ENCODE measurements around the gene PCSK5. TPM values are rescaled to one million over a fixed set of nuclear protein-coding genes. Genes with fewer than 3 reads are reported as not detected.
"Not testable (repeated sequence)": the region's sequence is repeated elsewhere in the genome, so short reads cannot be mapped to it uniquely, and the experiment has no call there.

Gene PCSK5
- polyA plus RNA-seq, 3 donors from 2014 or later, result 5.7 to 17.2 (median 7.3) TPM

- H3K4me1 Mint-ChIP-seq, result peaks cover 6 to 23% of the 10 kb centered on the region in 2 donors
- H3K9me3 Mint-ChIP-seq, result no peaks in the 10 kb centered on the region
- no peak for DNase-seq
- peaks cover 2 to 5% (median 5%) of the 10 kb centered on the region in 3 donors for H3K27me3 Mint-ChIP-seq (ENCODE audit: low read depth in 3 of 3)
- peaks cover 0 to 6% (median 0%) of the 10 kb centered on the region in 3 donors for H3K36me3 Mint-ChIP-seq
- H3K4me3 Mint-ChIP-seq, result no peak overlapping the region
- no peak overlapping the region for H3K27ac Mint-ChIP-seq
Measured at GRCh38 chr9:76292658-76293057, 402.2 kb downstream of the PCSK5 start.

- Mint-ChIP-seq H3K27me3 (ENCODE audit: low read depth in 3 of 3) (peaks cover 2 to 5% (median 2%) of the 10 kb centered on the region in 3 donors), H3K9me3 (no peaks in the 10 kb centered on the region), H3K4me1 (peaks cover 6 to 27% of the 10 kb centered on the region in 2 donors), H3K36me3 (peaks cover 0 to 3% (median 0%) of the 10 kb centered on the region in 3 donors), H3K4me3 (peak overlapping the region in 1 of 5 donors; percentile 4), H3K27ac (no peak overlapping the region)
- DNase-seq, result no peak
Measured at GRCh38 chr9:76294301-76294700, 403.8 kb downstream of the PCSK5 start.

- H3K9me3 Mint-ChIP-seq, result no peaks in the 10 kb centered on the region
- H3K4me3 Mint-ChIP-seq, result no peak overlapping the region
- no peak for DNase-seq
- peaks cover 6 to 27% of the 10 kb centered on the region in 2 donors for H3K4me1 Mint-ChIP-seq
- peaks cover 0 to 3% (median 2%) of the 10 kb centered on the region in 3 donors for H3K27me3 Mint-ChIP-seq (ENCODE audit: low read depth in 3 of 3)
- H3K36me3 Mint-ChIP-seq, result no peaks in the 10 kb centered on the region
- H3K27ac Mint-ChIP-seq, result no peak overlapping the region
Measured at GRCh38 chr9:76296561-76297310, 406.3 kb downstream of the PCSK5 start.

GRCh38 chr9:76297721-76298239, 407.3 kb downstream of the PCSK5 start:
- H3K27ac Mint-ChIP-seq, result peak overlapping the region in 1 of 6 donors; percentile 50
- H3K4me1 Mint-ChIP-seq, result peaks cover 6 to 24% of the 10 kb centered on the region in 2 donors
- no peaks in the 10 kb centered on the region for H3K9me3 Mint-ChIP-seq
- H3K27me3 Mint-ChIP-seq (ENCODE audit: low read depth in 3 of 3), result peaks cover 0 to 3% (median 2%) of the 10 kb centered on the region in 3 donors
- H3K4me3 Mint-ChIP-seq, result peak overlapping the region in 2 of 5 donors; percentile 2 to 33
- no peak for DNase-seq
- no peaks in the 10 kb centered on the region for H3K36me3 Mint-ChIP-seq

- no peak overlapping the region for H3K4me3 Mint-ChIP-seq
- no peak for DNase-seq
- peaks cover 0 to under 1% (median 0%) of the 10 kb centered on the region in 3 donors for H3K27me3 Mint-ChIP-seq (ENCODE audit: low read depth in 3 of 3)
- no peaks in the 10 kb centered on the region for H3K36me3 Mint-ChIP-seq
- H3K4me1 Mint-ChIP-seq, result peaks cover 6 to 24% of the 10 kb centered on the region in 2 donors
- no peak overlapping the region for H3K27ac Mint-ChIP-seq
- no peaks in the 10 kb centered on the region for H3K9me3 Mint-ChIP-seq
Measured at GRCh38 chr9:76298521-76299144, 408.2 kb downstream of the PCSK5 start.

- H3K27me3 Mint-ChIP-seq (ENCODE audit: low read depth in 3 of 3), result no peaks in the 10 kb centered on the region
Measured at GRCh38 chr9:76302543-76302942, 412.1 kb downstream of the PCSK5 start.

GRCh38 chr9:76302947-76303550, 412.6 kb downstream of the PCSK5 start:
- DNase-seq, result peak; percentile 26 to 44 (median 34)
- Mint-ChIP-seq H3K4me1 (no peaks in the 10 kb centered on the region), H3K4me3 (no peak overlapping the region), H3K36me3 (no peaks in the 10 kb centered on the region), H3K9me3 (no peaks in the 10 kb centered on the region), H3K27ac (no peak overlapping the region), H3K27me3 (ENCODE audit: low read depth in 3 of 3) (no peaks in the 10 kb centered on the region)

More at GRCh38 chr9:76302543-76302942, 412.1 kb downstream of the PCSK5 start:
- no peak overlapping the region for H3K4me3 Mint-ChIP-seq
- DNase-seq, result no peak
- no peaks in the 10 kb centered on the region for H3K9me3 Mint-ChIP-seq
- no peaks in the 10 kb centered on the region for H3K36me3 Mint-ChIP-seq
- no peak overlapping the region for H3K27ac Mint-ChIP-seq
- H3K4me1 Mint-ChIP-seq, result peaks cover 0 to 5% of the 10 kb centered on the region in 2 donors

- DNase-seq, H3K4me3 Mint-ChIP-seq, H3K4me1 Mint-ChIP-seq, H3K36me3 Mint-ChIP-seq, H3K9me3 Mint-ChIP-seq, H3K27ac Mint-ChIP-seq: not testable (repeated sequence)
- H3K27me3 Mint-ChIP-seq (ENCODE audit: low read depth in 3 of 3), result peaks cover 0 to 12% (median 0%) of the 10 kb centered on the region in 3 donors
Measured at GRCh38 chr9:76307047-76307446, 416.6 kb downstream of the PCSK5 start.

- no peak for DNase-seq
- Mint-ChIP-seq H3K27ac (no peak overlapping the region), H3K4me3 (no peak overlapping the region), H3K9me3 (no peaks in the 10 kb centered on the region), H3K36me3 (no peaks in the 10 kb centered on the region), H3K27me3 (ENCODE audit: low read depth in 3 of 3) (peaks cover 0 to 13% (median 0%) of the 10 kb centered on the region in 3 donors), H3K4me1 (no peaks in the 10 kb centered on the region)
Measured at GRCh38 chr9:76310577-76310976, 420.1 kb downstream of the PCSK5 start.

- peaks cover 0 to 13% (median 0%) of the 10 kb centered on the region in 3 donors for H3K27me3 Mint-ChIP-seq (ENCODE audit: low read depth in 3 of 3)
- H3K4me1 Mint-ChIP-seq, result no peaks in the 10 kb centered on the region
- H3K36me3 Mint-ChIP-seq, result no peaks in the 10 kb centered on the region
- H3K9me3 Mint-ChIP-seq, result no peaks in the 10 kb centered on the region
- DNase-seq, result no peak
- H3K4me3 Mint-ChIP-seq, result no peak overlapping the region
- no peak overlapping the region for H3K27ac Mint-ChIP-seq
Measured at GRCh38 chr9:76310991-76311390, 420.5 kb downstream of the PCSK5 start.

GRCh38 chr9:76311537-76311936, 421.1 kb downstream of the PCSK5 start:
- DNase-seq, result no peak
- H3K27me3 Mint-ChIP-seq (ENCODE audit: low read depth in 3 of 3), result peaks cover 0 to 13% (median 0%) of the 10 kb centered on the region in 3 donors
- H3K9me3 Mint-ChIP-seq, result no peaks in the 10 kb centered on the region
- H3K4me3 Mint-ChIP-seq, result no peak overlapping the region
- H3K27ac Mint-ChIP-seq, result no peak overlapping the region
- no peaks in the 10 kb centered on the region for H3K4me1 Mint-ChIP-seq
- no peaks in the 10 kb centered on the region for H3K36me3 Mint-ChIP-seq

GRCh38 chr9:76313771-76314170, 423.3 kb downstream of the PCSK5 start:
- peaks cover 0 to 14% (median 0%) of the 10 kb centered on the region in 3 donors for H3K27me3 Mint-ChIP-seq (ENCODE audit: low read depth in 3 of 3)
- H3K9me3 Mint-ChIP-seq, result peaks cover 0 to 2% (median 0%) of the 10 kb centered on the region in 6 donors
- no peak overlapping the region for H3K27ac Mint-ChIP-seq
- no peak for DNase-seq
- H3K36me3 Mint-ChIP-seq, result no peaks in the 10 kb centered on the region
- H3K4me3 Mint-ChIP-seq, result no peak overlapping the region
- H3K4me1 Mint-ChIP-seq, result no peaks in the 10 kb centered on the region

- peaks cover 0 to 2% (median 0%) of the 10 kb centered on the region in 6 donors for H3K9me3 Mint-ChIP-seq
- H3K27ac Mint-ChIP-seq, result no peak overlapping the region
- no peaks in the 10 kb centered on the region for H3K36me3 Mint-ChIP-seq
- DNase-seq, result no peak
- no peaks in the 10 kb centered on the region for H3K4me1 Mint-ChIP-seq
- H3K4me3 Mint-ChIP-seq, result no peak overlapping the region
- peaks cover 0 to 10% (median 0%) of the 10 kb centered on the region in 3 donors for H3K27me3 Mint-ChIP-seq (ENCODE audit: low read depth in 3 of 3)
Measured at GRCh38 chr9:76314321-76314720, 423.8 kb downstream of the PCSK5 start.

- H3K4me3 Mint-ChIP-seq, result no peak overlapping the region
Measured at GRCh38 chr9:76316069-76316468, 425.6 kb downstream of the PCSK5 start.

More at GRCh38 chr9:76316069-76316468, 425.6 kb downstream of the PCSK5 start:
- Mint-ChIP-seq H3K27me3 (ENCODE audit: low read depth in 3 of 3) (peaks cover 0 to 9% (median 0%) of the 10 kb centered on the region in 3 donors), H3K27ac (no peak overlapping the region), H3K9me3 (peaks cover 0 to 2% (median 0%) of the 10 kb centered on the region in 6 donors), H3K4me1 (no peaks in the 10 kb centered on the region), H3K36me3 (no peaks in the 10 kb centered on the region)
- no peak for DNase-seq

Measured in immature natural killer cell (primary cell).